OCI-LY3 (cell line): Measurements from ENCODE around the gene LMBR1.
"Not testable (repeated sequence)": the region's sequence is repeated elsewhere in the genome, so short reads cannot be mapped to it uniquely, and the experiment has no call there.

Experiments
- H2AFZ ChIP-seq: fragments of 200-600, 300-600 bp; shearing (Covaris generic); 2 replicates; pipeline ENCODE4 v1.6.0; 2014; ENCODE audit warnings: antibody characterized with exemption, low read depth, low read length
- H3K27ac ChIP-seq: fragments of 200-600, 300-600 bp; sonication (generic); 2 replicates; pipeline ENCODE4 v1.5.1; 2014; ENCODE audit warnings: mild to moderate bottlenecking, low read length, moderate library complexity, mixed read lengths
- H3K27me3 ChIP-seq: fragments of 200-600, 300-600 bp; sonication (generic); 2 replicates; pipeline ENCODE4 v1.6.1; 2014; ENCODE audit warnings: low read depth, low read length, mixed read lengths
- H3K36me3 ChIP-seq: fragments of 200-600, 300-600 bp; sonication (generic); replicated peaks from 2 replicates; pipeline ENCODE3; 2014; ENCODE audit warnings: low read depth, low read length, mixed read lengths
- H3K4me1 ChIP-seq: fragments of 300-600, 200-600 bp; sonication (generic); 2 replicates; pipeline ENCODE4 v1.6.1; 2014; ENCODE audit warnings: low read length, mixed read lengths
- H3K4me2 ChIP-seq: fragments of 200-600, 300-600 bp; sonication (generic); 2 replicates; pipeline ENCODE4 v1.6.1; 2014; ENCODE audit warnings: low read length, mixed read lengths
- H3K4me3 ChIP-seq: fragments of 300-600, 200-600 bp; sonication (generic); 2 replicates; pipeline ENCODE4 v1.5.1; 2014; ENCODE audit warnings: antibody characterized with exemption, mild to moderate bottlenecking, low read length, moderate library complexity
- H3K79me2 ChIP-seq: fragments of 300-600, 200-600 bp; shearing (Covaris generic); 2 replicates; pipeline ENCODE4 v1.6.1; 2014; ENCODE audit warnings: mild to moderate bottlenecking, low read length, mixed read lengths
- H3K9ac ChIP-seq: fragments of 300-600, 200-600 bp; shearing (Covaris generic); 2 replicates; pipeline ENCODE4 v1.6.0; 2014; ENCODE audit warnings: mild to moderate bottlenecking, low read length, moderate library complexity
- H3K9me3 ChIP-seq: fragments of 200-600, 300-600 bp; shearing (Covaris generic); 2 replicates; pipeline ENCODE4 v1.6.1; 2014; ENCODE audit warnings: low read length, mixed read lengths; ENCODE audit not compliant: insufficient read depth
- H4K20me1 ChIP-seq: fragments of 200-600, 300-600 bp; sonication (generic); 2 replicates; pipeline ENCODE4 v1.6.1; 2016; ENCODE audit warnings: low read length, mixed read lengths; ENCODE audit not compliant: insufficient read depth
- CTCF ChIP-seq: fragments of 200-600, 300-600 bp; sonication (generic); IDR thresholded peaks from 2 replicates; pipeline ENCODE4 v1.5.1; 2014; ENCODE audit warnings: antibody characterized with exemption, low read length, low read depth
- EZH2phosphoT487 ChIP-seq: fragments of 200-600 bp; shearing (Covaris generic); IDR thresholded peaks from 2 replicates; pipeline ENCODE4 v1.6.1; 2018; ENCODE audit warnings: antibody characterized with exemption, mixed run types, low read depth

Gene LMBR1

GRCh38 chr7:156811706-156812105 is 81.3 kb downstream of the LMBR1 start:
- Histone ChIP-seq H3K4me1 (no peaks in the 10 kb centered on the region), H3K27me3 (no peaks in the 10 kb centered on the region), H3K79me2 (no peaks in the 10 kb centered on the region), H4K20me1 (no peaks in the 10 kb centered on the region), H3K4me2 (no peak overlapping the region), H3K4me3 (no peak overlapping the region), H2AFZ (no peak overlapping the region), H3K9ac (no peak overlapping the region), H3K9me3 (no peaks in the 10 kb centered on the region), H3K27ac (no peak overlapping the region), H3K36me3 (peaks cover 8% of the 10 kb centered on the region)
- TF ChIP-seq CTCF (no peak), EZH2phosphoT487 (no peak)

DNA sequence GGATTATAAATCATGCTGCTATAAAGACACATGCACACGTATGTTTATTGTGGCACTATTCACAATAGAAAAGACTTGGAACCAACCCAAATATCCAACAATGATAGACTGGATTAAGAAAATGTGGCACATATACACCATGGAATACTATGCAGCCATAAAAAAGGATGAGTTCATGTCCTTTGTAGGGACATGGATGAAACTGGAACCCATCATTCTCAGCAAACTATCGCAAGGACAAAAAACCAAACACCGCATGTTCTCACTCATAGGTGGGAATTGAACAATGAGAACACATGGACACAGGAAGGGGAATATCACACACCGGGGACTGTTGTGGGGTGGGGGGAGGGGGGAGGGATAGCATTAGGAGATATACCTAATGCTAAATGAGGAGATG is 89.3 kb downstream of the LMBR1 start:
- H3K4me2 ChIP-seq, H3K4me3 ChIP-seq, H4K20me1 ChIP-seq, H3K4me1 ChIP-seq, H3K9ac ChIP-seq, H3K27me3 ChIP-seq, H3K9me3 ChIP-seq, H3K27ac ChIP-seq, H3K79me2 ChIP-seq, H3K36me3 ChIP-seq, H2AFZ ChIP-seq: not testable (repeated sequence)

GRCh38 chr7:156802214-156802613 is 90.8 kb downstream of the LMBR1 start:
- Histone ChIP-seq H3K36me3 (peaks cover 3% of the 10 kb centered on the region), H3K4me3 (no peak overlapping the region), H3K27me3 (no peaks in the 10 kb centered on the region), H3K79me2 (no peaks in the 10 kb centered on the region), H2AFZ (no peak overlapping the region), H4K20me1 (no peaks in the 10 kb centered on the region), H3K4me2 (no peak overlapping the region), H3K9ac (no peak overlapping the region), H3K9me3 (no peaks in the 10 kb centered on the region), H3K4me1 (no peaks in the 10 kb centered on the region), H3K27ac (no peak overlapping the region)
- no peak for TF ChIP-seq CTCF

DNA sequence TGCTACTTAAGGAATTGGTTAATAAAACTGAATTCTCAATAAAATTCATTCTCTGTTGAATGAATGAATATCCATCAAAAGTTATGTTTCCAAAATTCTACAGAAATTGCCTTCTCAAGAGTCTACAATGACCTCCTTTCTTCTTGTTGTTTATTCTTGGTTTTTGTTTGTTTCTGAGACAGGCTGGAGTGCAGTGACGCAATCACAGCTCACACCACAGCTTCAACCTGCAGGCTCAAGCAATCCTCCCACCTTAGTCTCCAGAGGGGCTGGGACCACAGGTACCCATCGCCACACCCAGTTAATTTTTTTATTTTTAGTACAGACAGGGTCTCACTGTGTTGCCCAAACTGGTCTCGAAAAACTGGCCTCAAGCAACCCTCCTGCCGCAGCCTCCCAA is 97.6 kb downstream of the LMBR1 start:
- H3K27ac ChIP-seq, result no peak overlapping the region
- no peaks in the 10 kb centered on the region for H3K27me3 ChIP-seq
- H3K36me3 ChIP-seq, result peaks cover 9% of the 10 kb centered on the region
- no peaks in the 10 kb centered on the region for H3K4me1 ChIP-seq
- H3K9me3 ChIP-seq, result no peaks in the 10 kb centered on the region
- no peak overlapping the region for H3K4me3 ChIP-seq
- H3K4me2 ChIP-seq, result no peak overlapping the region
- H2AFZ ChIP-seq, result no peak overlapping the region
- no peak for TF ChIP-seq EZH2phosphoT487
- TF ChIP-seq CTCF, result no peak
- no peaks in the 10 kb centered on the region for H4K20me1 ChIP-seq
- no peaks in the 10 kb centered on the region for H3K79me2 ChIP-seq
- no peak overlapping the region for H3K9ac ChIP-seq

- Histone ChIP-seq H3K36me3 (peaks cover 6% of the 10 kb centered on the region), H3K4me3 (no peak overlapping the region), H3K79me2 (no peaks in the 10 kb centered on the region), H3K4me1 (no peaks in the 10 kb centered on the region), H3K9me3 (no peaks in the 10 kb centered on the region), H3K27ac (no peak overlapping the region), H4K20me1 (no peaks in the 10 kb centered on the region), H2AFZ (no peak overlapping the region), H3K4me2 (no peak overlapping the region), H3K27me3 (no peaks in the 10 kb centered on the region), H3K9ac (no peak overlapping the region)
- TF ChIP-seq EZH2phosphoT487 (no peak), CTCF (no peak)
Measured at GRCh38 chr7:156793334-156793733, 99.6 kb downstream of the LMBR1 start.
